PC-3 (cell line): ENCODE measurements around the gene COPS8. TPM values are rescaled to one million over a fixed set of nuclear protein-coding genes. Genes with fewer than 3 reads are reported as not detected.

Experiments
- ATAC-seq: fragments of 200-7000 bp; cut with Tn5 transposase; 2 replicates; pipeline ENCODE4 v1.9.1; 2020; ENCODE audit warnings: mild to moderate bottlenecking, moderate library complexity
- BruUV-seq: library from RNA; stranded (reverse); fragments of 400-500 nt; replicated peaks from 2 replicates; lab custom pipeline; 2021; lab: Mats Ljungman, UMichigan
- CTCF ChIA-PET: fragments of 300-600 bp; sonication (Branson Sonifier 250); formaldehyde crosslinking; loops from one replicate; lab custom pipeline; 2022; ENCODE audit warnings: antibody characterized with exemption; lab: Charles Lee
- POLR2A ChIA-PET: fragments of 300-600 bp; sonication (Branson Sonifier 250); formaldehyde crosslinking; loops from one replicate; lab custom pipeline; 2022; ENCODE audit warnings: antibody characterized with exemption; ENCODE audit not compliant: unreplicated experiment; lab: Charles Lee
- DNase-seq: peaks from one replicate; pipeline ENCODE4 v3.0.0-alpha.2; 2015
- H2AFZ ChIP-seq: fragments of 300-600 bp; sonication (generic); 2 replicates; pipeline ENCODE4 v1.6.0; 2016; ENCODE audit warnings: antibody characterized with exemption, low read length
- H3F3A ChIP-seq: fragments of 300-600 bp; sonication (generic); one replicate; pipeline ENCODE4 v1.6.0; 2017; ENCODE audit warnings: antibody characterized with exemption, low read length, control low read depth, mild to moderate bottlenecking; ENCODE audit not compliant: unreplicated experiment
- H3K27ac ChIP-seq: fragments of 300-600 bp; sonication (generic); 2 replicates; pipeline ENCODE4 v1.5.1; 2016; ENCODE audit warnings: mild to moderate bottlenecking, low read length
- H3K27me3 ChIP-seq: fragments of 300-600 bp; sonication (generic); 2 replicates; pipeline ENCODE4 v1.6.1; 2016; ENCODE audit warnings: low read length, mixed read lengths
- H3K36me3 ChIP-seq: fragments of 300-600 bp; sonication (generic); 2 replicates; pipeline ENCODE4 v1.6.1; 2016; ENCODE audit warnings: low read depth, mixed run types, low read length, mixed read lengths
- H3K4me1 ChIP-seq: fragments of 300-600 bp; sonication (generic); 2 replicates; pipeline ENCODE4 v1.5.1; 2016; ENCODE audit warnings: low read length; ENCODE audit not compliant: insufficient read depth
- H3K4me2 ChIP-seq: fragments of 300-600 bp; sonication (generic); 2 replicates; pipeline ENCODE4 v1.6.0; 2016; ENCODE audit warnings: low read length
- H3K4me3 ChIP-seq: fragments of 300-600 bp; sonication (generic); 2 replicates; pipeline ENCODE4 v1.5.1; 2016; ENCODE audit warnings: mild to moderate bottlenecking, low read length, mixed read lengths
- H3K79me2 ChIP-seq: fragments of 300-600 bp; sonication (generic); 2 replicates; pipeline ENCODE4 v1.6.1; 2017; ENCODE audit warnings: low read length, mixed read lengths
- H3K9ac ChIP-seq: fragments of 300-600 bp; sonication (generic); 2 replicates; pipeline ENCODE4 v1.6.0; 2016; ENCODE audit warnings: mild to moderate bottlenecking, low read length
- H3K9me2 ChIP-seq: fragments of 300-600 bp; sonication (generic); replicated peaks from 2 replicates; pipeline ENCODE4 v1.6.1; 2016; ENCODE audit warnings: mixed run types, low read length, mixed read lengths
- H3K9me3 ChIP-seq: fragments of 300-600 bp; sonication (generic); 2 replicates; pipeline ENCODE4 v1.6.1; 2016; ENCODE audit warnings: low read length, mixed read lengths
- H4K20me1 ChIP-seq: fragments of 300-600 bp; sonication (generic); 2 replicates; pipeline ENCODE4 v1.6.1; 2016; ENCODE audit warnings: low read length, mixed read lengths
- CTCF ChIP-seq: fragments of 300-600 bp; sonication (generic); conservative IDR thresholded peaks from 2 replicates; pipeline ENCODE4 v1.5.1; 2017; ENCODE audit warnings: antibody characterized with exemption, low read depth, mild to moderate bottlenecking, low read length
- EZH2 ChIP-seq: fragments of 300-600 bp; sonication (generic); IDR thresholded peaks from one replicate; pipeline ENCODE4 v1.6.1; 2017; ENCODE audit warnings: antibody characterized with exemption, mild to moderate bottlenecking, low read length; ENCODE audit not compliant: unreplicated experiment
- EZH2phosphoT487 ChIP-seq: fragments of 300-600 bp; sonication (generic); IDR thresholded peaks from 2 replicates; pipeline ENCODE4 v1.6.1; 2018; ENCODE audit warnings: mild to moderate bottlenecking, antibody characterized with exemption, low read length, borderline replicate concordance
- intact Hi-C: fragments of 100-400 bp; cut with micrococcal nuclease; formaldehyde crosslinking; loops from 2 replicates; pipeline ENCODE4 v1.9.0; 2023
- total RNA-seq: library from RNA; depleted of rRNA; stranded (reverse); fragments of >200 nt; gene quantifications from 2 replicates; pipeline ENCODE4 v1.2.3, GENCODE V29; 2014

COPS8 gene
- total RNA-seq, 1 experiment from 2014 or later, result 109 TPM

GRCh38 chr2:237097326-237097910 lies 11.7 kb downstream of the COPS8 start:
- TF ChIP-seq CTCF (no peak), EZH2 (no peak), EZH2phosphoT487 (no peak)
- DNase-seq, result no peak
- intact Hi-C loops, result no loop called here
- Histone ChIP-seq H4K20me1 (peaks cover 8% of the 10 kb centered on the region; the same call in 1 of the 2 replicates), H3K27me3 (no peaks in the 10 kb centered on the region), H3K27ac (peak overlapping the region; percentile 75), H3K4me3 (peak overlapping the region; percentile 16; the same call in 1 of the 2 replicates), H3K9me2 (no peaks in the 10 kb centered on the region), H3K4me1 (peaks cover 28% of the 10 kb centered on the region), H3K4me2 (peak overlapping the region; percentile 45), H2AFZ (no peak overlapping the region), H3K9ac (0 out of 2 replicates have a peak overlapping the region, but pooled peaks have one; percentile 14), H3K9me3 (no peaks in the 10 kb centered on the region), H3F3A (peaks cover 14% of the 10 kb centered on the region), H3K36me3 (peaks cover 68% of the 10 kb centered on the region), H3K79me2 (peaks cover 19% of the 10 kb centered on the region)
- POLR2A ChIA-PET, result no interaction called here
- ATAC-seq, result peak; percentile 4; the same call in 1 of the 2 replicates
- CTCF ChIA-PET, result no interaction called here
- BruUV-seq, result no TSS peak

GRCh38 chr2:237097911-237098702 lies 12.4 kb downstream of the COPS8 start:
- POLR2A ChIA-PET, result no interaction called here
- H3K4me2 ChIP-seq, result peak overlapping the region; percentile 76

More at GRCh38 chr2:237097911-237098702, 12.4 kb downstream of the COPS8 start:
- Histone ChIP-seq H3K36me3 (peaks cover 68% of the 10 kb centered on the region), H3K79me2 (peaks cover 12% of the 10 kb centered on the region), H2AFZ (no peak overlapping the region), H3K9ac (0 out of 2 replicates have a peak overlapping the region, but pooled peaks have one; percentile 18), H3K27ac (peak overlapping the region; percentile 77), H3F3A (peaks cover 14% of the 10 kb centered on the region), H3K27me3 (no peaks in the 10 kb centered on the region), H3K9me2 (no peaks in the 10 kb centered on the region), H3K9me3 (no peaks in the 10 kb centered on the region), H3K4me3 (no peak overlapping the region), H3K4me1 (peaks cover 28% of the 10 kb centered on the region), H4K20me1 (peaks cover 8% of the 10 kb centered on the region; the same call in 1 of the 2 replicates)
- TF ChIP-seq CTCF, result no peak
- no peak for TF ChIP-seq EZH2phosphoT487
- no peak for TF ChIP-seq EZH2
- intact Hi-C loops, result no loop called here
- ATAC-seq (peak; percentile 95), DNase-seq (peak; percentile 95)
- CTCF ChIA-PET, result interaction anchor here (0.7 kb wide), 1 partner anchor 30 kb away, joined by 3 read pairs; no protein-coding TSS in a partner anchor
- TSS peak; percentile 34 for BruUV-seq
